Measurements from ENCODE around the gene ENTHD1. TPM values are rescaled to one million over a fixed set of nuclear protein-coding genes. Genes with fewer than 3 reads are reported as not detected.
A peak's percentile ranks its signal among the peaks of the same experiment; 100 is the strongest.

The ENTHD1 gene
- total and polyA plus RNA-seq, 8 donors: 0.02 TPM; not detected in 7

GRCh38 chr22:39722501-39722900 lies 171.1 kb downstream of the ENTHD1 start:
- intact Hi-C loops (cut with DNase I): no loop called here
- Histone ChIP-seq H3K4me3 (no peak overlapping the region), H3K36me3 (no peaks in the 10 kb centered on the region), H3K27me3 (no peaks in the 10 kb centered on the region), H3K4me1 (no peaks in the 10 kb centered on the region), H3K27ac (no peak overlapping the region), H3K9me3 (no peaks in the 10 kb centered on the region)
- WGBS, 2 donors: 81 to 89% methylated on average over 4 of the region's 4 CpGs
- ATAC-seq: no peak
- no peak for TF ChIP-seq CTCF (IDR thresholded peaks at IDR 0.05)
- no peak for FAIRE-seq
- DNase-seq: peak in 1 of 6 donors; percentile 16

GRCh38 chr22:39722032-39722325 lies 171.6 kb downstream of the ENTHD1 start:
- WGBS, 2 donors: 74 to 75% methylated on average over 6 of the region's 6 CpGs
- H3K9me3 ChIP-seq: no peaks in the 10 kb centered on the region
- no peaks in the 10 kb centered on the region for H3K4me1 ChIP-seq
- intact Hi-C loops (cut with DNase I): no loop called here
- DNase-seq (peak in 2 of 6 donors; percentile 5 to 12), FAIRE-seq (no peak), ATAC-seq (no peak)
- no peaks in the 10 kb centered on the region for H3K27me3 ChIP-seq
- no peak overlapping the region for H3K4me3 ChIP-seq
- no peaks in the 10 kb centered on the region for H3K36me3 ChIP-seq
- no peak overlapping the region for H3K27ac ChIP-seq
- no peak for TF ChIP-seq CTCF (IDR thresholded peaks at IDR 0.05)

GRCh38 chr22:39721206-39722031 lies 172.1 kb downstream of the ENTHD1 start:
- 38 to 44% methylated on average over 9 of the region's 9 CpGs for WGBS, 2 donors
- Histone ChIP-seq H3K4me3 (no peak overlapping the region), H3K4me1 (no peaks in the 10 kb centered on the region), H3K36me3 (no peaks in the 10 kb centered on the region), H3K27ac (no peak overlapping the region), H3K27me3 (no peaks in the 10 kb centered on the region), H3K9me3 (no peaks in the 10 kb centered on the region)
- FAIRE-seq (no peak), ATAC-seq (no peak), DNase-seq (peak in 1 of 6 donors; percentile 38)
- intact Hi-C loops (cut with DNase I): no loop called here
- no peak for TF ChIP-seq CTCF (IDR thresholded peaks at IDR 0.05)

- Histone ChIP-seq H3K27me3 (no peaks in the 10 kb centered on the region), H3K36me3 (no peaks in the 10 kb centered on the region), H3K4me3 (no peak overlapping the region), H3K9me3 (no peaks in the 10 kb centered on the region), H3K4me1 (no peaks in the 10 kb centered on the region), H3K27ac (no peak overlapping the region)
- 52 to 55% methylated on average over 15 of the region's 15 CpGs for WGBS, 2 donors
- intact Hi-C loops (cut with DNase I): no loop called here
- FAIRE-seq: no peak
- DNase-seq: peak in 1 of 6 donors; percentile 15
- no peak for ATAC-seq
- TF ChIP-seq CTCF (IDR thresholded peaks at IDR 0.05): no peak
Measured at GRCh38 chr22:39719559-39720450, 173.8 kb downstream of the ENTHD1 start.
